ENCODE results near the gene CTAG1A. TPM values are rescaled to one million over a fixed set of nuclear protein-coding genes. Genes with fewer than 3 reads are reported as not detected.

The CTAG1A gene
- total RNA-seq, 1 donor from 2014 or later, result not detected

DNA sequence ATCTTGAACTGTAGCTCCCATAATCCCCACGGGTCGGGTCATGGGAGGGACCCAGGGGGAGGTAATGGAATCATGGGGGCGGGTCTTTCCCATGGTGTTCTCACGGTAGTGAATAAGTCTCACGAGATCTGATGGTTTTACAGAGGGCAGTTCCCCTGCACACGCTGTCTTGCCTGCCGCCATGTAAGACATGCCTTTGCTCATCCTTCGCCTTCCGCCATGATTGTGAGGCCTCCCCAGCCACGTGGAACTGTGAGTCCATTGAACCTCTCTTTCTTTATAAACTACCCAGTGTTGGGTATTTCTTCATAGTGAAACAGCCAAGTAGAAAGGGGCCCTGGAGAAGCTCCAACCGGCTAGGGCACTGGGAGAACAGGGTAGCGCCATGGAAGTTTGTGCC, 12.3 kb downstream of the CTAG1A start:
- H3K4me3 ChIP-seq (ENCODE audit: low read length in 3 of 3), result no peak overlapping the region
- no peak overlapping the region for H3K27ac ChIP-seq (ENCODE audit: low read depth, low read length)
- H3K9ac ChIP-seq (ENCODE audit: low read depth in 1 of 3, low read length in 3 of 3), result no peak overlapping the region
- no peaks in the 10 kb centered on the region for H3K9me3 ChIP-seq (ENCODE audit: control insufficient read depth in 3 of 3, low read length in 3 of 3)
- no peaks in the 10 kb centered on the region for H3K36me3 ChIP-seq (ENCODE audit: control insufficient read depth in 3 of 3, insufficient read depth in 3 of 3, low read length in 3 of 3)
- peaks cover 0 to 9% (median 0%) of the 10 kb centered on the region in 3 donors for H3K27me3 ChIP-seq (ENCODE audit: control insufficient read depth in 3 of 3, insufficient read depth in 3 of 3, low read length in 3 of 3)
- no peaks in the 10 kb centered on the region for H3K4me1 ChIP-seq (ENCODE audit: control insufficient read depth in 3 of 3, insufficient read depth in 3 of 3, low read length in 3 of 3)

DNA sequence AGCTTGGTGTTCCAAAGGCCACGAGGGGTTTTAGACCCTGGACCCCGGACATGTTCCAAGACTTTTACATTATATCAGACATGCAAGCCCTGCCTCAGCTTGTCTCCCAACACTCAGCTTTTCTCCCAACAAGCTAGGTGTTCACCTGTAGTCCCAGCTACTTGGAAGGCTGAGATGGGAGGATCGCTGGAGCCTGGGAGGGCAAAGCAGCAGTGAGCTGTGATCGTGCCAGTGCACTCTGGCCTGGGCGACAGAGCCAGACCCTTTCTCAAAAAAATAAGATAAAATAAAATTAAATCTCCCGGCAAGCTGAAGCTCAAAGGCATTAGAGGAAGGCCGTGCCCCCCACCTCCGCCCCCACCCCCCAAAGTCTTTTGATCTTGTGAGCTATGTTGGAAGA, 13.7 kb downstream of the CTAG1A start:
- no peak overlapping the region for H3K9ac ChIP-seq (ENCODE audit: low read depth in 1 of 3, low read length in 3 of 3)
- H3K9me3 ChIP-seq (ENCODE audit: control insufficient read depth in 3 of 3, low read length in 3 of 3), result no peaks in the 10 kb centered on the region
- no peak overlapping the region for H3K4me3 ChIP-seq (ENCODE audit: low read length in 3 of 3)
- no peaks in the 10 kb centered on the region for H3K36me3 ChIP-seq (ENCODE audit: control insufficient read depth in 3 of 3, insufficient read depth in 3 of 3, low read length in 3 of 3)
- H3K27me3 ChIP-seq (ENCODE audit: control insufficient read depth in 3 of 3, insufficient read depth in 3 of 3, low read length in 3 of 3), result peaks cover 0 to 4% (median 0%) of the 10 kb centered on the region in 3 donors
- no peaks in the 10 kb centered on the region for H3K4me1 ChIP-seq (ENCODE audit: control insufficient read depth in 3 of 3, insufficient read depth in 3 of 3, low read length in 3 of 3)
- no peak overlapping the region for H3K27ac ChIP-seq (ENCODE audit: low read depth, low read length)

DNA sequence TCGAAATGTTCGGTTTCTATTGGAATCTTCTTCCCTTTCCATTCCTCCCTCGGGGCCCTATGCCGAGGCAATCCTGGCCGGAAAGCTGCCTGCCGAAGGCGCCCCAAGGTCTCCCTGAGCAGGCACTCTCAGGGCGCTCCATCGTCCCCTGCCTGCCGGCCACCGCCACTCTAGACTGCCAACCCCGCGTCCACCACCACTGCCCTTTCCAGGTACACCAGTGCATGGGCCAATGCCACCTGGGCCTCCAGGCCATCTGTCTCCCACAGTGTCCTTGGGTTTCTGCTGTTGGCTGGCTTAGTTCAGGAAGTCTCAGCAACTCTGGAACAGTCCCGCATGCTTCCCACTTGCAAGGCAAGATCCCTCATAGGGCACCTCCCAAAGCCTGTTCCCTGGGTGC, 14.6 kb downstream of the CTAG1A start:
- no peak overlapping the region for H3K4me3 ChIP-seq (ENCODE audit: low read length in 3 of 3)
- H3K9ac ChIP-seq (ENCODE audit: low read depth in 1 of 3, low read length in 3 of 3), result no peak overlapping the region
- H3K27ac ChIP-seq (ENCODE audit: low read depth, low read length), result no peak overlapping the region
- no peaks in the 10 kb centered on the region for H3K9me3 ChIP-seq (ENCODE audit: control insufficient read depth in 3 of 3, low read length in 3 of 3)
- H3K36me3 ChIP-seq (ENCODE audit: control insufficient read depth in 3 of 3, insufficient read depth in 3 of 3, low read length in 3 of 3), result no peaks in the 10 kb centered on the region
- H3K27me3 ChIP-seq (ENCODE audit: control insufficient read depth in 3 of 3, insufficient read depth in 3 of 3, low read length in 3 of 3), result peaks cover 0 to 4% (median 0%) of the 10 kb centered on the region in 3 donors
- H3K4me1 ChIP-seq (ENCODE audit: control insufficient read depth in 3 of 3, insufficient read depth in 3 of 3, low read length in 3 of 3), result peaks cover 0 to 4% (median 0%) of the 10 kb centered on the region in 3 donors

DNA sequence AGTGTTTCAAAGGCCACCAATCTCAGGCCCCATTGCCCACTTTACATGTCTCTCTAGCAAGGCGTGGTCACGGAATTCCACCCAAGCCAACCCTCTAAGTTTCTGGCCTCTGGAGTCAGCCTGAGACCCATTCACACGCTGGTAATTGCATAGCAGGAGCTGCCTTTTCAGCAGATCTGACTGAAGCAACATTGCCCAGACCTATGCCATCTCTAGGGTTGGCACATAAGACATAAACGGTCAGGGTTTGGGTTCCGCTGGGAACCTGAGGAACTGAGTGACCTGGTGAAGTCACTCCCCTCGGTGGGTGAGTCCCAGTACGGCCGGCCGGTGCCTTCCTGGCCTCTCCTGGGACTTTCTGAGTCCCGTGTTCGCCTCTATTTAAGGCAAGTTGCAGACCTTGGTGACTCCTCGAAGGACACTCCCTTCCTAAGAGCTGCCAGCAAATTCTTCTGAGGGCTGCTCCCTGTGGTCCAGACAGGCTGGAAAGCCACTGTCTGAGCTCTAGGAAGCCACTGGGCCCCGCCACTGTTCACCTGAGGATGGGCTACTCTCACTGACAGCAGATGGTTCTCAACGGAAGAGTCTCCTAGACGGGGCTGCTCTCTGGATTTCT, 15.9 kb downstream of the CTAG1A start:
- Histone ChIP-seq H3K4me3 (ENCODE audit: low read length in 3 of 3) (no peak overlapping the region), H3K36me3 (ENCODE audit: control insufficient read depth in 3 of 3, insufficient read depth in 3 of 3, low read length in 3 of 3) (no peaks in the 10 kb centered on the region), H3K9ac (ENCODE audit: low read depth in 1 of 3, low read length in 3 of 3) (no peak overlapping the region), H3K27ac (ENCODE audit: low read depth, low read length) (no peak overlapping the region), H3K27me3 (ENCODE audit: control insufficient read depth in 3 of 3, insufficient read depth in 3 of 3, low read length in 3 of 3) (peaks cover 0 to 4% (median 0%) of the 10 kb centered on the region in 3 donors), H3K9me3 (ENCODE audit: control insufficient read depth in 3 of 3, low read length in 3 of 3) (no peaks in the 10 kb centered on the region), H3K4me1 (ENCODE audit: control insufficient read depth in 3 of 3, insufficient read depth in 3 of 3, low read length in 3 of 3) (peaks cover 0 to 4% (median 0%) of the 10 kb centered on the region in 3 donors)

DNA sequence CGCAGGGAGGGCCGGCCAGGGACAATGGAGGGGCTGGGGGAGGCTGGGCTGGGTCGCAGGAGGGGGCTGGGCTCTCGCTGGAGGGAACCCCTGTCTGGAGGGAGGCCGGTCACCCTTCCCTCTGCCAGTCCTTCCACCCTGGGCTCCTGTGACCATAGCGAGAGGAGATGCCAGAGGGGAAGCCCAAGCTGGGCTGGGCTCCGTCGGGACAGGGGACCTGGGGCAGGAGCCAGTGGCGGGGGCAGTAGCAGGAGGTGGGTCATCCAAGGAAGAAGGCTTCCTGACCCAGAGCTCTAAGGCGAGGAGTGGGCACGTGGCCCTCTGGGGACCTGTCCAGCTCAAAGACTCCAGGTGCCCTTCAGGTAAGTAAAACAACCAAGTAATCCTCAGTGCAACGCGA, 17.3 kb downstream of the CTAG1A start:
- Histone ChIP-seq H3K9me3 (ENCODE audit: control insufficient read depth in 3 of 3, low read length in 3 of 3) (no peaks in the 10 kb centered on the region), H3K36me3 (ENCODE audit: control insufficient read depth in 3 of 3, insufficient read depth in 3 of 3, low read length in 3 of 3) (no peaks in the 10 kb centered on the region), H3K4me1 (ENCODE audit: control insufficient read depth in 3 of 3, insufficient read depth in 3 of 3, low read length in 3 of 3) (peaks cover 0 to 4% (median 0%) of the 10 kb centered on the region in 3 donors), H3K4me3 (ENCODE audit: low read length in 3 of 3) (no peak overlapping the region), H3K27me3 (ENCODE audit: control insufficient read depth in 3 of 3, insufficient read depth in 3 of 3, low read length in 3 of 3) (peaks cover 0 to 4% (median 0%) of the 10 kb centered on the region in 3 donors), H3K27ac (ENCODE audit: low read depth, low read length) (no peak overlapping the region), H3K9ac (ENCODE audit: low read depth in 1 of 3, low read length in 3 of 3) (no peak overlapping the region)

DNA sequence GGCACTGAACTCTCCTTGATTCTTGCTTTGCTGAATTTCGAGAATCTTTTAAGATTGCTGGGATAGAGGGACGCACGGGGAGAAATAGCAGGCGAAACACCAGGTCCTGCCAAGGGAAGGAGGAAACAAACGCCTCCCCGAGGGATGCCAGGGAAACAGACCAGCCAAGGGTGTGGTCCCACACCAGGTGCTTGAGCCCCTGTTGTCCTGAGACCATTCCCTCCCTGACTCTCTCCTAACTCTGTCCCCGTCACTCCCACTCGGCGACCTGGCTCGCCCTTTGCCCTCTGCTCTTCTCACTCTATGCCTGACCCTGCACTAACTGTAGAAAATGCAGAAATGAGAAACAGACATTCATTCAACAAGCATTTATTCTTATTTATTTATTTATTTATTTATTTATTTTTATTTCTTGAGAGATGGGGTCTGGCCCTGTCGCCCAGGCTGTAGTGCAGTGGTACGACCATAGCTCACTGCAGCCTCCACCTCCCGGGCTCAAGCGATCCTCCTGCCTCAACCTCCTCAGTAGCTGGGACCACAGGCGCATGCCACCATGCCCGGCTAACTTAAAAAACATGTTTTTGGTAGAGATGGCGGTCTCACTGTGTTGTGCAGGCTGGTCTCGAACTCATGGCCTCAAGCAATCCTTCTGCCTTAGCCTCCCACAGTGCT, 18.0 kb downstream of the CTAG1A start:
- no peaks in the 10 kb centered on the region for H3K36me3 ChIP-seq (ENCODE audit: control insufficient read depth in 3 of 3, insufficient read depth in 3 of 3, low read length in 3 of 3)
- no peaks in the 10 kb centered on the region for H3K9me3 ChIP-seq (ENCODE audit: control insufficient read depth in 3 of 3, low read length in 3 of 3)
- H3K4me3 ChIP-seq (ENCODE audit: low read length in 3 of 3), result no peak overlapping the region
- H3K27me3 ChIP-seq (ENCODE audit: control insufficient read depth in 3 of 3, insufficient read depth in 3 of 3, low read length in 3 of 3), result peaks cover 0 to 4% (median 0%) of the 10 kb centered on the region in 3 donors
- H3K27ac ChIP-seq (ENCODE audit: low read depth, low read length), result no peak overlapping the region
- peaks cover 0 to 4% (median 0%) of the 10 kb centered on the region in 3 donors for H3K4me1 ChIP-seq (ENCODE audit: control insufficient read depth in 3 of 3, insufficient read depth in 3 of 3, low read length in 3 of 3)
- no peak overlapping the region for H3K9ac ChIP-seq (ENCODE audit: low read depth in 1 of 3, low read length in 3 of 3)

DNA sequence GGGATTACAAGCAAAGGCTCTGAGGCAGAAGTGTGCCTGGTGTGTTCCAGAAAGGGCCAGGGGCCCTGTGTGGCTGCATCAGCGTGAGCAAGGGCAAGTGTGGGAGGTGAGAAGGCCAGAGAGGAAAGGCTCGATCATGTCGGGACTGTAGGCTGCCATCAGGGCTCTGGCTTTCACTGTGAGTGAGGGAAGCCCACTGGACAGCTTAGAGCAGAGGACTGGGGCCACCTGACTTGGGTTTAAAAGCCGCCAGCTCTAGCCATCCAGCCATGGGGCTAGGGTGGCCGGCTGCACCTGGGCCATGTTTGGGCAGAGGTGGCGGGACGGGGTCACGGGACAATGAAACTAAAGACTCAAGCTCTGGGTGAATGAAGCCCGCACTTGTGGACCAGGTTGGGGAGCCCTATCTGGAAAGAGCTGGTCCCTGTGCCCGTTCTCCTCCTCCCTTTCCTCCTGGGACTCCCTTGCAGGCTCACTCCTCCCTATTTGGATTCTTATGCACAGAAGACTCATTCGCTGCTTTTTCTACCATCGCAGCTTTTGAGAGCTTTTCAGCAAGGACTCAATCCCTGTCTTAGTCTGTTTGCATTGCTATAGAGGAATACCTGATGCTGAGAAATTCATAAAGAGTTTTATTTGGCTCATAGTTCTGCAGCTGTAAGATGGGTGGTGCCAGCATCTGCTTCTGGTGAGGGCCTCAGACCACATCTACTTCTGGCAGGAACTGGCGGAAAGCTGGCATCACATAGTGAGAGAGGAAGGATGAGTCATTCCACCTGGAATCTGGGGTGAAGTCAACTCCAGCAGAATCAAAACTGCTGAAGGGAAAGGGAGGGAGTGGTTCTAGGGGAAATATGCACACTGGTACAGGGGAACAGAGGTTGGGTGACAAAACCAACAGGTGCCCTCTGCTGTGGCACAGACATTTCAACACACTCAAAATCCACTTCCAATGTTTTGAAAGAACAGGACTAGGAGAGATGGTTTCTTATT, 18.8 kb downstream of the CTAG1A start:
- no peak overlapping the region for H3K4me3 ChIP-seq (ENCODE audit: low read length in 3 of 3)
- H3K4me1 ChIP-seq (ENCODE audit: control insufficient read depth in 3 of 3, insufficient read depth in 3 of 3, low read length in 3 of 3), result peaks cover 0 to 4% (median 0%) of the 10 kb centered on the region in 3 donors
- H3K36me3 ChIP-seq (ENCODE audit: control insufficient read depth in 3 of 3, insufficient read depth in 3 of 3, low read length in 3 of 3), result no peaks in the 10 kb centered on the region
- H3K27ac ChIP-seq (ENCODE audit: low read depth, low read length), result no peak overlapping the region
- H3K9me3 ChIP-seq (ENCODE audit: control insufficient read depth in 3 of 3, low read length in 3 of 3), result no peaks in the 10 kb centered on the region
- H3K27me3 ChIP-seq (ENCODE audit: control insufficient read depth in 3 of 3, insufficient read depth in 3 of 3, low read length in 3 of 3), result peaks cover 0 to 4% (median 0%) of the 10 kb centered on the region in 3 donors
- no peak overlapping the region for H3K9ac ChIP-seq (ENCODE audit: low read depth in 1 of 3, low read length in 3 of 3)

DNA sequence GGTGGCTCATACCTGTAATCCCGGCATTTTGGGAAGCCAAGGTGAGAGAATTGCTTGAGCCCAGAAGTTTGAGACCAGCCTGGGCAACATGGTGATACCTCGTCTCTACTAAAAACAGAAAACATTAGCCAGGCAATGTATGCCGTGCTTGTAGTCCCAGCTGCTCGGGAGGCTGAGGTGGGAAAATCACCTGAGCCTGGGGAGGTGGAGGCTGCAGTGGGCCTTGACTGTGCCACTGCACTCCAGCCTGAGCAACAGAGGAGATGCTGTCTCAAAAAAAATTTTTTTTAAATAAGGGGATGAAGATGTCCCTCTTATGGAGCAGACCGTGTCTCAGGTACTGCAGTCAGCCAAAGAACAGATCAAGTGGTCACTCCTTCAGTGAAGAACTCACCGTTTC, 20.6 kb downstream of the CTAG1A start:
- no peak overlapping the region for H3K4me3 ChIP-seq (ENCODE audit: low read length in 3 of 3)
- H3K27me3 ChIP-seq (ENCODE audit: control insufficient read depth in 3 of 3, insufficient read depth in 3 of 3, low read length in 3 of 3), result peaks cover 0 to 4% (median 0%) of the 10 kb centered on the region in 3 donors
- no peak overlapping the region for H3K9ac ChIP-seq (ENCODE audit: low read depth in 1 of 3, low read length in 3 of 3)
- no peaks in the 10 kb centered on the region for H3K9me3 ChIP-seq (ENCODE audit: control insufficient read depth in 3 of 3, low read length in 3 of 3)
- H3K27ac ChIP-seq (ENCODE audit: low read depth, low read length), result no peak overlapping the region
- peaks cover 0 to 4% (median 0%) of the 10 kb centered on the region in 3 donors for H3K4me1 ChIP-seq (ENCODE audit: control insufficient read depth in 3 of 3, insufficient read depth in 3 of 3, low read length in 3 of 3)
- no peaks in the 10 kb centered on the region for H3K36me3 ChIP-seq (ENCODE audit: control insufficient read depth in 3 of 3, insufficient read depth in 3 of 3, low read length in 3 of 3)

DNA sequence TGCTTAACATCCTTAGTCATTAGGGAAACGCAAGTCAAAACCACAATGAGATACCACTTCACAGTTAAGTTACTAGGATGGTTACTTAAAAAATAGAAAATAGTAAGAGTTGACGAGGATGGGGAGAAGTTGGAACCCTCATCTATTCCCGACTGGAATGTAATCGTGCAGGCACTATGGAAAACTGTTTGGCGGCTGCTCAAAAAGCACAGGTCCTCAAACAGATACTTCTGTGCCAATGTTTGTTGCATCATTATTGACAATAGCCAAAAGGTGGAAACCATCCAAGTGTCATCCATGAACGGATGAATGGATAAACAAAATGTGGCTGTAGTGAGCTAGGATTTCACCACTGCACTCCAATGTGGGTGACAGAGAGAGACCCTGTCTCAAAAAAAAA, 22.4 kb downstream of the CTAG1A start:
- Histone ChIP-seq H3K36me3 (ENCODE audit: control insufficient read depth in 3 of 3, insufficient read depth in 3 of 3, low read length in 3 of 3) (no peaks in the 10 kb centered on the region), H3K4me3 (ENCODE audit: low read length in 3 of 3) (no peak overlapping the region), H3K27me3 (ENCODE audit: control insufficient read depth in 3 of 3, insufficient read depth in 3 of 3, low read length in 3 of 3) (no peaks in the 10 kb centered on the region), H3K9ac (ENCODE audit: low read depth in 1 of 3, low read length in 3 of 3) (no peak overlapping the region), H3K4me1 (ENCODE audit: control insufficient read depth in 3 of 3, insufficient read depth in 3 of 3, low read length in 3 of 3) (peaks cover 0 to 4% (median 0%) of the 10 kb centered on the region in 3 donors), H3K9me3 (ENCODE audit: control insufficient read depth in 3 of 3, low read length in 3 of 3) (no peaks in the 10 kb centered on the region), H3K27ac (ENCODE audit: low read depth, low read length) (no peak overlapping the region)

Data from skeletal muscle tissue (tissue), 4 donors.